Activated CD8-positive, alpha-beta memory T cell treated with anti-CD3 and anti-CD28 coated beads, Interleukin-2, amount 50 U/mL, for 1 hour (primary cell): Measurements from ENCODE around the gene MRPL38.

ENCODE experiments used
- DNase-seq: peaks from one replicate; pipeline ENCODE4 v3.0.0-alpha.2; 2020; ENCODE audit errors: extremely low read depth

The MRPL38 gene

DNA sequence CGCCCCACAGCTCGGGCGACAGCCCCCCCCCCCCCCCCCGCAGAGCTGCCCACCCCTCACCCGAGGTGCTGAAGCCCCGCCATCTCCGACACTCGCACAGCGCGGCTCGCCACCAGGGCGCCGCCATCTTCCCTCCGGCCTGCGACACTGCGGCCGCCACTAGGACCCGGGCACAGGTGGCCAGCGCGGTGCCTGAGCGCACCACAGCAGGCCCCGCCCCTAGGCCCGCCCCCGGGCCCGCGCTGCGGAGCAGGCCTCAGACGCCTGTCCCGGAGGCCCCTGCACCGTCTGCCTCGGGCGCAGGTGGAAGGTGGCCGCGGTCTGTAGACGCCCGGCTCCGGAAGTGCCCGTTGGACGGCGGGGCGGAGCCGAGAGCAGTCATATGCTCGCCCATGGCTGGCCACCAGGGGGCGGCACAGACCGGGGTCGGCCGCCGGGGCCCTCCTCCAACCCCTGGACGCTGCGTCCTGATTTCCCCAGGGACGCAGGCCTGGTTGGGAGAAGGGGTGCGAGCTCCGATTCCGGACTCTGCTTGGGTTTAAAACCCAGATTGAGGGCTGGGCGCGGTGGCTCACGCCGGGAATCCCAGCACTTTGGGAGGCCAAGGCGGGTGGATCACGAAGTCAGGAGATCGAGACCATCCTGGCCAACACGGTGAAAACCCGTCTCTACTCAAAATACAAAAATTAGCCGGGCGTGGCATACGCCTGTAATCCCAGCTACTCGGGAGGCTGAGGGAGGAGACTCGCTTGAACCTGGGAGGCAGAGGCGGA lies at the start of gene MRPL38:
Gene MRPL38, minus strand, starts transcription at position 136 of the 773 bp plus-strand sequence. Its CDS starts 9 bp downstream, at position 127.
- DNase-seq, result peak; percentile 74

DNA sequence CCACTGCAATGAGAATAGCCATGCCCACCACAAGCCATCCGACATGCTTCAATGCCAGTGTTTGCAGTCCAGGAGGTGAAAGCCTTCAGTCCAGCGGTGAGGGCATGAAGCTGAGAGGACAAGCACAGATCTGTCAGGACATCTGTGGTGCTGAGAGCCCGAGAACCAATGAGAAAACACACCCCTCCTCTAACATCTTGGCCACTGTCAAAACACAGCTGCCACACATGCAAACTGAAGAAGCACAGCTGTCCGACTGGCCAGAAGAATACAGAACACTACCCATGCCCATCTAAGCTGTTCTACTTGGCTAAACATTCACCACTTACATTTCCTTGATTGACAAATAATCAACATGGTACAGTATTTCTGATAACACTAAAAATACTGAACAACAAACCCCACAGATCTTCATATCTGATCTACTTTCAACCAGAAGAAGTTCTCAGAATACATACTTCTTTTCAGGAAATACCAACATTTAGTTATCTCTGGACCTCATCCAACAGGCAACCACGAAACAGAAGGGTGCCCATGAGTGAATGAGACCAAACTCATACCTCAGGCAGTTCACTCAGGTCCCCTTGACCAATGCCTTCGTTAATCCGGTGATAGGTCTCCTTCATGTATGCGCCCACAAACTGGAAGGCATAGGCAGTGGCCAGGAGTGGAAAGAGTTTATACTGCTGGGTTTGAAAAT lies 46.3 kb upstream of the MRPL38 start:
- no peak for DNase-seq

DNA sequence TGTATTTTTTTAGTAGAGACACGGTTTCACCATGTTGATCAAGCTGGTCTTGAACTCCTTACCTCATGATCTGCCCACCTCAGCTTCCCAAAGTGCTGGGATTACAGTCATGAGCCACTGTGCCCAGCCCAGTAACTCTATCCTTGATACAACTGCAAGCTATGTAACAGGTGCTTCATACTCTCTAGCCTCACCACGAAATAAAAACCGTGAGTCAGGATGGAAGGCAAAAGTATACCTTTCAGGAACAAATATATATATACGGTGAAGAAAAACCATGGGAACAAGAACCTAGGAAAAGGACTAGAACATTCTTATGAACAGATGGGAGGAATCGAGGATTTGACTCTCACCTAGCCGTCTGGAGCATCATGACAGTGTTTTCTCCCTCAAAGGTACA lies 45.7 kb upstream of the MRPL38 start:
- DNase-seq, result no peak

- no peak for DNase-seq
Observed at GRCh38 chr17:75945211-75945610, 40.5 kb upstream of the MRPL38 start.

DNA sequence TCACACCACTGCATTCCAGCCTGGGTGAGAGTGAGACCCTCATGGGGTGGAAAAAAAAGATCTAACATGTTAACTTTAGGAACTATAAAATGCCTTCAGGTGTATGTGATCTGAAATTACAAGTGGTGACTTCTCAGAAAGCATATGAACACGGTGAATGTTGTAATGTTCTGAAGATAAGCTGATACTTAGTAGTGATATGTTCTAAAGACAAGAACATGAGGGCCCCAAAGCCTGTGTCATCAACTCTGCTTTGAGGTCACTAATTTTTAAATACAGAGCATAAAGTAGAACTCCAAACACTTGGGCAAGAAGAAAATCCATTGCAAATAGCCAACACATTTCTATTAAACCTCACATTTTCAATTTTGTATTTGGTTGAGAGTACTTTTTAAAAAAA lies 38.8 kb upstream of the MRPL38 start:
- DNase-seq, result no peak

- DNase-seq, result no peak
Observed at GRCh38 chr17:75942473-75942872, 37.8 kb upstream of the MRPL38 start.

GRCh38 chr17:75941442-75941819 lies 36.7 kb upstream of the MRPL38 start:
- no peak for DNase-seq

- peak; percentile 40 for DNase-seq
Observed at GRCh38 chr17:75940727-75941441, 36.2 kb upstream of the MRPL38 start, which contains the start of gene FBF1. Gene FBF1 (minus strand): TSS chr17:75941042. CDS start chr17:75938149, 2,893 bp downstream.

DNA sequence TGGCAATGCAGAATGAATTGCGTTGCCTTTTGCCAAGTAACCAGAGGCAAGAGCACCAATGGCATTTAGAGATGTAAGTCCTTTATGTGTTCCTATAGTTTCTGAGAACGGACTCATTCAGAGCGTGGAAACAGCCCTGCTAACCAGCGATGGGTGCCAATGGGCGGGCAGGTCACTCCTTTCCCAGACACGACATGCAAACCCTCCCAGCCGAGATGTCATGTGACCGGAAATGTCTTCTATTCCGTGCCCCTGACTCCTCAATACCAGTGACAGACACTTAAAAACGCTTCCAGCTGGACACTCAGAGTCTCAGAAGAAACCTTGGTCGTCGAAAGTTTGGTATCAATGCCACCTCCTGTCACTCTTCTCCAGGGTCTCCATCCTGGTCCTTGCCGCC lies 33.0 kb upstream of the MRPL38 start:
- DNase-seq, result no peak

DNA sequence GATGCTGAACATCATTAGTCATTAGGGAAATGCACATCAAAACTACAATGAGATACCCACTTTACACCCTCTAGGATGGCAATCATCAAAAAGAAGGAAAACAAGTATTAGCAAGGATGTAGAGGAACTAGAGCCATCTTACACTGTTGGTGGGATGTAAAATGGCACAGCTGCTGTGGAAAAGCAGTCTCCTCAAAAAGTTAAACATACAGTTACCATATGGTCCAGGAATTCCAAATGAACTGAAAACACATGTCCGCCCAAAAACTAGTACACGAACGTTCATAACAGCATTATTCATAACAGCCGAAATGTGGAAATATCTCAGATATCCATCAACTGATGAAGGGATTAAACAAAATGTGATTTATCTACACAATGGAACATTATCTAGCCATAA lies 29.1 kb upstream of the MRPL38 start:
- DNase-seq, result no peak

- DNase-seq, result no peak
Observed at GRCh38 chr17:75932852-75933251, 28.2 kb upstream of the MRPL38 start.

DNA sequence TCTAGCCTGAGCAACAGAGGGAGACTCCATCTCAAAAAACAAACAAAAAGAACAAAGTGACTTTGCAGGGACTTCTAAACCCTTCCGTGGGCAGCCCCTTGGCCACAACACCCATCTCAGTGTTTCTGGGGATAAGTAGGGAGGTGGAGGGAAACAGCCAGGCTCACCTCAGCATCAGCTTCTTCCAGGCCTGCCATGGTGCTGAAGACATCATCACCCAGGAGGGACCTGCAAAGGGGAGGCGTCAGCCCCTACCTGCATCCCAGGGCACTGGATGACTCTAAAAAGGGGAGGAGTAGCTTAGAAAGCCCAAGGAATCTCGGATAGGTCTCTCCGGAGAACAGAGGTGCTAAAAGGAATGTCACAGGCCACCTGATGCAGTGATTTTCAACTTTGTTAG lies 26.4 kb upstream of the MRPL38 start:
- DNase-seq, result no peak

- no peak for DNase-seq
Observed at GRCh38 chr17:75927286-75927922, 22.7 kb upstream of the MRPL38 start.

- DNase-seq, result no peak
Observed at GRCh38 chr17:75926456-75926855, 21.8 kb upstream of the MRPL38 start.

DNA sequence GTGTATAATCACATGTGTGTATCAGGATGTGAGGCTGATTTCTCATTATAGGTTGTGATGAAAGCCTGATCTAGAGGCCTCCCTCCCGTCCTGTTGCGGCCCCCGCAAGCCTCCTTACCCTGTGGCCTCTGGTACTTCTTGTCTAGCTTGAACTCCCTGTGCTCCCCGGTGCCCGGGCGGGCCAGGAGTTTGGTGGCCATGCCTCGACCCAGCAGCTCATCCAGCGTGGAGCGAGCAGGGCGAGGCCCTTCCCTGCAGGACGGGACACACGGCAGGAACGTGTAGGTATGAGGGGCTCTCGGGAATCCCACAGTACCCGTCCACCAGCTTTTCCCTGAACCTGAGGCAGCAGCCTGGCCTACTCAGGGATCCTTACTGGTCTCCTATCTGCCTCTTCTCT lies 21.2 kb upstream of the MRPL38 start:
- DNase-seq, result no peak

GRCh38 chr17:75925103-75925502 lies 20.4 kb upstream of the MRPL38 start:
- no peak for DNase-seq

GRCh38 chr17:75922963-75923874 lies 18.5 kb upstream of the MRPL38 start:
- no peak for DNase-seq

DNA sequence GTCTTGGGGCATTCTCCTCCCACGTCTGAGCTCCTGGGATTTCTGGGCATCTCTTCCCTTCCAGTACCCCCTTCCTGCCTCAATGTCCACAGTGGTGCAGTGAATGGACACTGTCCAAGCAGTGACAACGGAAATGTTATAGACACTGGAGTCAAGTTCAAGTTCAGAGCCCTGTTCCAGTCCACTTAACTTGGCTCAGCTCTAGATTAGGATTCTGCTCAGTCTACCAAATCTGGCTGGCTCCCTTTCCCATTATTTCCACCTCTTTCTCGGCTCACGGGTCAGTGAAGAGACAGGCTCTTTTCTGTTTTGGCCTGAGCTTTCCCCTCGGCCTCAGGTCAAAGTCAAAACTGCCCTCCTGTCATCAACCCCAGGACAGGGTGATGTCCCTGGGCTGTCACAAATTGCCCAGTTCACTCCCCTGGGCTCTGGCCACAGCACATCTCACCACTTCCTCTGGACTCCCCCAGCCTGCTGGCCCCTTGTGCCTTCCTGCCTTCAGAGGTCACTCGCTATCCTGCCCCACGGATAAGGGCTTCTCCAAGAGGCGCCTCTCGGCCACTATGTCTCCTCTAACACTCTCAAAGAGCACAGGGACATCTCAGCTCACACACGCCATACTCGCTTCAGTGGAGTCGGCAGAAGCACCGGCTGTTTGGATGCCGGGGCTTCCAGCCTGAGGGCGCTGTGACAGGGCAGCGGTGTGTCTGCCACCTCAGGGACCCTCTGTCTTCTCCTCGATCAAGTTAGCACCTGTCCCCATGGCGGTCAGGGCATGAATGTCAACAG lies 17.7 kb upstream of the MRPL38 start:
- DNase-seq, result no peak

DNA sequence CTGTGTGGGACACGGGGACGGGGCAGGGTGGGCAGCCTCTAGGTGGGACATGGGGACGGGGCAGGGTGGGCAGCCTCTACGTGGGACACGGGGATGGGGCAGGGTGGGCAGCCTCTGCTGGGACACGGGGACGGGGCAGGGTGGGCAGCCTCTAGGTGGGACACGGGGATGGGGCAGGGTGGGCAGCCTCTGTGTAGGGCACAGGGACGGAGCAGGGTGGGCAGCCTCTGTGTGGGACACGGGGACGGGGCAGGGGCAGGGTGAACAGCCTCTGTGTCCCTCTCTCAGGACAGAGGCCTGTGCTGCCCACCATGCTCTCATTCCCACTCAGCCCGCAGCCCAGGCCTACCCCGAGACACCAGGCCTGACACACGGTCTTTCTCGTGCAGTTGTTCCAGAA lies 16.9 kb upstream of the MRPL38 start:
- DNase-seq, result no peak

DNA sequence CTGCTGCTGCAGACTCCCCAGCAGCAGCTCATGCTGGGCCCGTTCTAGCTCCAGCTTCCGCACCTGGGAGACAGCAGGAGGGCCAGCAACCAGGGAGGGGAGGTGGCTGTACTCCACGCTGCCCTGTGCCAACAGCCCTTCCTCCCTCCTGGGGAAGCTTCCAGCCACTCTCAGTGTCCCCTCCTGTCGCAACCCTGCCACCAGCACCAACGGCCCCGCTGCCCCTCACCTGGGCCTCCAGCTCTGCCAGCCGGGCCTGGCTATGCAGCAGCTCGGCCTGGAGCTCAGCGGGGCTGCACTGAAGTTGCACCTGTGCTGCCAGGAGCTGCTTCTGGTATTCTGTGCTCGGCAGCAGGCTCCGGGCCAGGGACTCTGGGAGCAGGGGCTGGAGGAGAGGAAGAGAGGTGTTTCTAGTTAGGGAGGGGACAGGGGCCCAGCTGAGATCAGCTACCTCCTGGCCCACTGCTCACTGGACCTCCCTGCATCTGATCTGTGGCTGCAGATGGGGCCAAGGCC lies 15.4 kb upstream of the MRPL38 start:
- no peak for DNase-seq
